HepG2 (cell line): ENCODE results near the gene RMI2. TPM values are rescaled to one million over a fixed set of nuclear protein-coding genes. Genes with fewer than 3 reads are reported as not detected.
A peak's percentile ranks its signal among the peaks of the same experiment; 100 is the strongest.

ENCODE experiments used
- ARNT ChIP-seq: fragments of 450-650 bp; IDR thresholded peaks from 2 replicates; pipeline ENCODE4 v1.6.1; 2017
- CBX5 ChIP-seq: sonication (generic); formaldehyde crosslinking; IDR thresholded peaks from 2 replicates; pipeline ENCODE4 v1.4.0; 2020; ENCODE audit warnings: missing genetic modification reagents, borderline replicate concordance
- CEBPB ChIP-seq: IDR thresholded peaks from 2 replicates; pipeline ENCODE4 v1.6.1; 2011; ENCODE audit warnings: low read depth, low read length, improper control_type of control experiment, borderline replicate concordance
- ETV6 ChIP-seq: sonication (generic); formaldehyde crosslinking; conservative IDR thresholded peaks from 2 replicates; pipeline ENCODE4 v1.4.0; 2020; ENCODE audit warnings: missing genetic modification reagents
- JDP2 ChIP-seq: sonication (generic); formaldehyde crosslinking; IDR thresholded peaks from 2 replicates; pipeline ENCODE4 v1.8.1; 2022; ENCODE audit warnings: missing genetic modification reagents, borderline replicate concordance
- KLF11 ChIP-seq: IDR thresholded peaks from 2 replicates; pipeline ENCODE4 v1.6.1; 2016; ENCODE audit warnings: missing compliant biosample characterization
- MED8 ChIP-seq: sonication (generic); formaldehyde crosslinking; IDR thresholded peaks from 2 replicates; pipeline ENCODE4 v1.8.1; 2023; ENCODE audit warnings: mild to moderate bottlenecking, missing genetic modification reagents; ENCODE audit not compliant: insufficient replicate concordance
- NFATC3 ChIP-seq: sonication (generic); formaldehyde crosslinking; IDR thresholded peaks from 2 replicates; pipeline ENCODE4 v1.5.1; 2020; ENCODE audit warnings: mild to moderate bottlenecking, missing genetic modification reagents
- NR2F1 ChIP-seq, 2 experiments: fragments of 450-650 bp in 1 of 2; formaldehyde crosslinking in 1 of 2; IDR thresholded peaks; 2 replicates each; pipeline versions ENCODE4 v1.5.0 to v1.6.1; 2016 to 2020; ENCODE audit warnings: mild to moderate bottlenecking in 1 of 2, missing compliant biosample characterization in 1 of 2, missing genetic modification reagents in 1 of 2, moderate library complexity in 1 of 2
- RORA ChIP-seq: sonication (generic); formaldehyde crosslinking; IDR thresholded peaks from 2 replicates; pipeline ENCODE4 v1.5.0; 2020; ENCODE audit warnings: mild to moderate bottlenecking, missing genetic modification reagents, moderate library complexity
- SMAD1 ChIP-seq: sonication (generic); formaldehyde crosslinking; IDR thresholded peaks from 2 replicates; pipeline ENCODE4 v1.4.0; 2020; ENCODE audit warnings: missing genetic modification reagents, low read depth, mild to moderate bottlenecking, borderline replicate concordance
- SRF ChIP-seq: IDR thresholded peaks from 2 replicates; pipeline ENCODE4 v1.6.1; 2011; ENCODE audit warnings: mild to moderate bottlenecking, low read depth, low read length, moderate library complexity
- TP53 ChIP-seq: sonication (generic); formaldehyde crosslinking; conservative IDR thresholded peaks from 2 replicates; pipeline ENCODE4 v1.4.0; 2020; ENCODE audit warnings: missing genetic modification reagents
- ZEB1 ChIP-seq: IDR thresholded peaks from 2 replicates; pipeline ENCODE4 v1.6.1; 2012; ENCODE audit warnings: mild to moderate bottlenecking, low read depth, inconsistent platforms; ENCODE audit not compliant: insufficient replicate concordance
- ZMYM4 ChIP-seq: sonication (generic); formaldehyde crosslinking; IDR thresholded peaks from 2 replicates; pipeline ENCODE4 v1.8.1; 2023; ENCODE audit warnings: mild to moderate bottlenecking, missing genetic modification reagents
- ZNF253 ChIP-seq: sonication (generic); formaldehyde crosslinking; IDR thresholded peaks from 2 replicates; pipeline ENCODE4 v1.8.0; 2022; ENCODE audit warnings: mild to moderate bottlenecking, missing genetic modification reagents, borderline replicate concordance
- ZNF468 ChIP-seq: sonication (generic); formaldehyde crosslinking; IDR thresholded peaks from 2 replicates; pipeline ENCODE4 v1.8.0; 2022; ENCODE audit warnings: mild to moderate bottlenecking, moderate library complexity, missing genetic modification reagents
- ZNF75D ChIP-seq: sonication (generic); formaldehyde crosslinking; IDR thresholded peaks from 2 replicates; pipeline ENCODE4 v1.8.1; 2023; ENCODE audit warnings: missing genetic modification reagents, mild to moderate bottlenecking, borderline replicate concordance
- ZNF777 ChIP-seq: sonication (generic); formaldehyde crosslinking; IDR thresholded peaks from 2 replicates; pipeline ENCODE4 v1.4.0; 2020; ENCODE audit warnings: missing genetic modification reagents
- polyA plus RNA-seq, 8 experiments: library from polyadenylated mRNA; depleted of rRNA in 3 of 8; stranded (reverse) in 7 of 8; unstranded in 1 of 8; fragments of >200 nt; fragmentation: Illumina TruSeq in 4 of 8; extraction: Trizol in 4 of 8; gene quantifications; 2 replicates each; pipeline versions ENCODE4 v1.2.1 to v1.2.3, GENCODE V29; 2011 to 2016; ENCODE audit warnings: low read depth in 4 of 8, missing spikeins in 1 of 8, mixed read lengths in 1 of 8; ENCODE audit not compliant: insufficient read depth in 1 of 8
- total RNA-seq, 5 experiments: library from RNA; depleted of rRNA; stranded (reverse); fragments of >200 nt; fragmentation: Illumina TruSeq; extraction: Trizol; gene quantifications; 2 replicates each; pipeline ENCODE4 v1.2.3, GENCODE V29; 2016; ENCODE audit warnings: low read depth in 1 of 5
- TF ChIP-seq, protein P1 (sequence below): IDR thresholded peaks from 2 replicates; pipeline ENCODE4 v1.6.1; 2016; ENCODE audit warnings: control low read depth
- TF ChIP-seq, protein P2 (sequence below): sonication (generic); formaldehyde crosslinking; IDR thresholded peaks from 2 replicates; pipeline ENCODE4 v1.9.0; 2021; ENCODE audit warnings: missing genetic modification reagents, mild to moderate bottlenecking, borderline replicate concordance
- TF ChIP-seq, protein P3 (sequence below): sonication (generic); formaldehyde crosslinking; IDR thresholded peaks from 2 replicates; pipeline ENCODE4 v1.5.0; 2020; ENCODE audit warnings: mild to moderate bottlenecking, missing genetic modification reagents
- TF ChIP-seq, protein P4 (sequence below): sonication (generic); formaldehyde crosslinking; IDR thresholded peaks from 2 replicates; pipeline ENCODE4 v1.4.0; 2020; ENCODE audit warnings: missing genetic modification reagents, borderline replicate concordance

RMI2 gene
- total and polyA plus RNA-seq, 2 of the 13 experiments (the other 11 are each of a cell fraction or from before 2014, with no cell fraction given) = 24.5 to 55.7 TPM

DNA sequence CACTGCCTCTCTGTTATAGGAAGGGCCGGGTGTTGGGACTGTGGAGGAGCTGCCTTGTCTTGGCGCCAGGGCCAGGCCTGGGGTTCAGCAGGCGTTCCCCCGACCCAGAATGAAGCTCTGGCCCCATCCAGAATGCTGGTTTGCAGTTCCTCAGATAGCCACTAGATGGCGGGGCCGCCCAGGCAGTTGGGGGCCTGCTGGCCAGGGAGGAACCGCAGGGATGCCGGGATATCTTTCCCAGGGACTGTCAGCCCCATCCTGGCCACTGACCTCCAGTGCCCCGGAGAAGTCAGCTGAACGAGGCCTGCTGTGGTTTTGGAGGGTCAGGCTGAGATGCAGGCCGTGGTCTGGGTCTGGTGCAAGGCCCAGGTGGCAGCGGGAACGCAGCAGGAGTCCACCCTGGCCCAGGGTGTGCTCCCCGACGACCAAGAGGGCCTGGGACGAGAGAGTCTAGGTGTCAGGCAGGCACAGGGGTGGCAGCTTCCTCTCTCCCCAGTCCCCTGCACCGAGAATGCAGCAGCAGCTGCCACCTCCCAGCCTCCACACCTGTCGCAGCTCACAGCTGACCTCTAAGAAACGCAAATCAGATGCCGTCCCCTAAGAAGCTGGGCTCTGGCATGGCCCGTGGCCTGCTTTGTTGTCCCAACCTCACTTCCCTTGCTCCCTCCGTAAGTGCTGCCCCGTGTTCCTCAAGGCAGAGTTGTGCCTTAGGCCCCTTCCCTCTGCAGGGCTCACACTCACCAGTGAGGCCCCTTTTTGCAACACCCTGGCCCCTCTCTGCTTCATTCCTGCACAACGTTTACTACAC is 51.2 kb downstream of the RMI2 start (continued):
- TF ChIP-seq JDP2 (CRISPR knock-in tag) (no peak), CEBPB (no peak), ZNF75D (CRISPR knock-in tag) (no peak), ZEB1 (peak; percentile 42), NFATC3 (CRISPR knock-in tag) (peak; percentile 85; the same call in 1 of the 2 replicates), ZNF253 (peak; percentile 57; the same call in 1 of the 2 replicates), ETV6 (no peak; the same call in 1 of the 2 replicates), ZNF468 (CRISPR knock-in tag) (peak; percentile 80; the same call in 1 of the 2 replicates), CBX5 (CRISPR knock-in tag) (peak; percentile 79; the same call in 1 of the 2 replicates), ARNT (no peak), ZNF777 (peak; percentile 98), TP53 (CRISPR knock-in tag) (0 out of 2 replicates have a peak, but pooled peaks have one; percentile 70), KLF11 (CRISPR knock-in tag) (peak; percentile 87), NR2F1 (CRISPR knock-in tag; IDR thresholded peaks at IDR 0.05) (peak in 1 of 2 experiments; percentile 58; a peak in 1 of 4 replicates), MED8 (CRISPR knock-in tag) (no peak), SMAD1 (CRISPR knock-in tag) (no peak; the same call in 1 of the 2 replicates), RORA (CRISPR knock-in tag) (no peak), SRF (0 out of 2 replicates have a peak, but pooled peaks have one; percentile 18), ZMYM4 (CRISPR knock-in tag) (0 out of 2 replicates have a peak, but pooled peaks have one; percentile 53)
- TF ChIP-seq, protein P1, sequence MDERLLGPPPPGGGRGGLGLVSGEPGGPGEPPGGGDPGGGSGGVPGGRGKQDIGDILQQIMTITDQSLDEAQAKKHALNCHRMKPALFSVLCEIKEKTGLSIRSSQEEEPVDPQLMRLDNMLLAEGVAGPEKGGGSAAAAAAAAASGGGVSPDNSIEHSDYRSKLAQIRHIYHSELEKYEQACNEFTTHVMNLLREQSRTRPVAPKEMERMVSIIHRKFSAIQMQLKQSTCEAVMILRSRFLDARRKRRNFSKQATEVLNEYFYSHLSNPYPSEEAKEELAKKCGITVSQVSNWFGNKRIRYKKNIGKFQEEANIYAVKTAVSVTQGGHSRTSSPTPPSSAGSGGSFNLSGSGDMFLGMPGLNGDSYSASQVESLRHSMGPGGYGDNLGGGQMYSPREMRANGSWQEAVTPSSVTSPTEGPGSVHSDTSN (CRISPR knock-in tag) = no peak
- TF ChIP-seq, protein P2, sequence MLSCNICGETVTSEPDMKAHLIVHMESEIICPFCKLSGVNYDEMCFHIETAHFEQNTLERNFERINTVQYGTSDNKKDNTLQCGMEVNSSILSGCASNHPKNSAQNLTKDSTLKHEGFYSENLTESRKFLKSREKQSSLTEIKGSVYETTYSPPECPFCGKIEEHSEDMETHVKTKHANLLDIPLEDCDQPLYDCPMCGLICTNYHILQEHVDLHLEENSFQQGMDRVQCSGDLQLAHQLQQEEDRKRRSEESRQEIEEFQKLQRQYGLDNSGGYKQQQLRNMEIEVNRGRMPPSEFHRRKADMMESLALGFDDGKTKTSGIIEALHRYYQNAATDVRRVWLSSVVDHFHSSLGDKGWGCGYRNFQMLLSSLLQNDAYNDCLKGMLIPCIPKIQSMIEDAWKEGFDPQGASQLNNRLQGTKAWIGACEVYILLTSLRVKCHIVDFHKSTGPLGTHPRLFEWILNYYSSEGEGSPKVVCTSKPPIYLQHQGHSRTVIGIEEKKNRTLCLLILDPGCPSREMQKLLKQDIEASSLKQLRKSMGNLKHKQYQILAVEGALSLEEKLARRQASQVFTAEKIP (CRISPR knock-in tag) = no peak
- TF ChIP-seq, protein P3, sequence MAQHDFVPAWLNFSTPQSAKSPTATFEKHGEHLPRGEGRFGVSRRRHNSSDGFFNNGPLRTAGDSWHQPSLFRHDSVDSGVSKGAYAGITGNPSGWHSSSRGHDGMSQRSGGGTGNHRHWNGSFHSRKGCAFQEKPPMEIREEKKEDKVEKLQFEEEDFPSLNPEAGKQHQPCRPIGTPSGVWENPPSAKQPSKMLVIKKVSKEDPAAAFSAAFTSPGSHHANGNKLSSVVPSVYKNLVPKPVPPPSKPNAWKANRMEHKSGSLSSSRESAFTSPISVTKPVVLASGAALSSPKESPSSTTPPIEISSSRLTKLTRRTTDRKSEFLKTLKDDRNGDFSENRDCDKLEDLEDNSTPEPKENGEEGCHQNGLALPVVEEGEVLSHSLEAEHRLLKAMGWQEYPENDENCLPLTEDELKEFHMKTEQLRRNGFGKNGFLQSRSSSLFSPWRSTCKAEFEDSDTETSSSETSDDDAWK (CRISPR knock-in tag) = no peak
- TF ChIP-seq, protein P4, sequence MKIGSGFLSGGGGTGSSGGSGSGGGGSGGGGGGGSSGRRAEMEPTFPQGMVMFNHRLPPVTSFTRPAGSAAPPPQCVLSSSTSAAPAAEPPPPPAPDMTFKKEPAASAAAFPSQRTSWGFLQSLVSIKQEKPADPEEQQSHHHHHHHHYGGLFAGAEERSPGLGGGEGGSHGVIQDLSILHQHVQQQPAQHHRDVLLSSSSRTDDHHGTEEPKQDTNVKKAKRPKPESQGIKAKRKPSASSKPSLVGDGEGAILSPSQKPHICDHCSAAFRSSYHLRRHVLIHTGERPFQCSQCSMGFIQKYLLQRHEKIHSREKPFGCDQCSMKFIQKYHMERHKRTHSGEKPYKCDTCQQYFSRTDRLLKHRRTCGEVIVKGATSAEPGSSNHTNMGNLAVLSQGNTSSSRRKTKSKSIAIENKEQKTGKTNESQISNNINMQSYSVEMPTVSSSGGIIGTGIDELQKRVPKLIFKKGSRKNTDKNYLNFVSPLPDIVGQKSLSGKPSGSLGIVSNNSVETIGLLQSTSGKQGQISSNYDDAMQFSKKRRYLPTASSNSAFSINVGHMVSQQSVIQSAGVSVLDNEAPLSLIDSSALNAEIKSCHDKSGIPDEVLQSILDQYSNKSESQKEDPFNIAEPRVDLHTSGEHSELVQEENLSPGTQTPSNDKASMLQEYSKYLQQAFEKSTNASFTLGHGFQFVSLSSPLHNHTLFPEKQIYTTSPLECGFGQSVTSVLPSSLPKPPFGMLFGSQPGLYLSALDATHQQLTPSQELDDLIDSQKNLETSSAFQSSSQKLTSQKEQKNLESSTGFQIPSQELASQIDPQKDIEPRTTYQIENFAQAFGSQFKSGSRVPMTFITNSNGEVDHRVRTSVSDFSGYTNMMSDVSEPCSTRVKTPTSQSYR (CRISPR knock-in tag) = no peak
